Muscle layer of duodenum (tissue), 2 donors: Measurements from ENCODE around the gene HINT1.
"Not testable (repeated sequence)": the region's sequence is repeated elsewhere in the genome, so short reads cannot be mapped to it uniquely, and the experiment has no call there.

Experiments used
- H3K27ac ChIP-seq: one replicate; pipeline ENCODE4 v1.7.0; 2013; ENCODE audit warnings: mild to moderate bottlenecking, low read length
- H3K27me3 ChIP-seq: one replicate; pipeline ENCODE4 v1.7.0; 2013; ENCODE audit warnings: low read depth, mild to moderate bottlenecking, control low read depth, low read length
- H3K36me3 ChIP-seq, 2 donors: one replicate each; pipeline ENCODE4 v1.7.0; 2013; ENCODE audit warnings: low read length in 2 of 2, control low read depth in 1 of 2, mild to moderate bottlenecking in 1 of 2; ENCODE audit not compliant: insufficient read depth in 2 of 2, control insufficient read depth in 1 of 2
- H3K4me1 ChIP-seq, 2 donors: one replicate each; pipeline ENCODE4 v1.7.0; 2013; ENCODE audit warnings: low read length in 2 of 2, mild to moderate bottlenecking in 2 of 2, control low read depth in 1 of 2, moderate library complexity in 1 of 2; ENCODE audit not compliant: insufficient read depth in 2 of 2, control insufficient read depth in 1 of 2
- H3K4me3 ChIP-seq, 2 donors: one replicate each; pipeline ENCODE4 v1.7.0; 2013; ENCODE audit warnings: low read length in 2 of 2, low read depth in 1 of 2, mild to moderate bottlenecking in 1 of 2
- H3K9me3 ChIP-seq, 2 donors: one replicate each; pipeline ENCODE4 v1.7.0; 2013; ENCODE audit warnings: low read length in 2 of 2, control low read depth in 1 of 2, mild to moderate bottlenecking in 1 of 2; ENCODE audit not compliant: control insufficient read depth in 1 of 2
- donor health status: healthy.

Gene HINT1

DNA sequence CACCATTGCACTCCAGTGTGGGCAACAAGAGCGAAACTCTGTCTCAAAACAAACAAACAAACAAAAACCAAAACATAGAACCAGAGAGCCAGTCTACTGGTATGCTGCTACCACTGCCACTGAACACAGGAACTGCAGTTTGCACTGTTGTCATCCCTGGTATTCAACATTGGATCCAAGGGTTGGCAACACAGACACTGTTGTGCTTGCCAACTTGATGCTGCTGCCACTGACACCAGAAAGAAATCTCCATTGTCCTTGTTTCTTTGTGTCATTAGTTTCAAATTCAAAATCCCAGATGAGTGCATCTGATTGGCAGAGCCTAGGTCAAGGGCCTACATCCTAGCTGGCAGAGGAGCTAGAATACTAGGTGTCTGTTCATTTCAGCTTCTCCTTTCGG lies 16.2 kb downstream of the HINT1 start:
- H3K27me3 ChIP-seq = no peaks in the 10 kb centered on the region
- H3K4me1 ChIP-seq = no peaks in the 10 kb centered on the region
- no peak overlapping the region for H3K27ac ChIP-seq
- H3K4me3 ChIP-seq = no peak overlapping the region
- no peaks in the 10 kb centered on the region for H3K9me3 ChIP-seq
- no peaks in the 10 kb centered on the region for H3K36me3 ChIP-seq

DNA sequence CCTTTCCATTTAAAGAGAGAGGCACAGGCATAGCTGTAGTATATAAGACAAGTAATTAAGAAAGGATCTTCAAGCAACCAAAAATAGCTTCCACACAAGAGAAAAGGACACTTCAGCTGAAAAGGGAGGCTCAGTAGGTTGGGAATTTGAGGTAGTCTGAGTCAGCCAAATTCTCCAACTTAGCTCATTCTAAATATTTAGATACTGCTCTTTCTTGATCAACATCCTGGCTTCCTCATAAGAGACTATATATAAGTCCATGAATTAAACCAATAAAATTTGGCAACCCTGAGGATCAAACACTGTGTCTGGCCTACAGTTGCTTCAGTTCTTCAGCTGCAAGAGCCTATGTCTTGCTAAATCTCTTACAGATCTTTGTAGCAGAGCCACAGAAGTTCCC lies 17.8 kb downstream of the HINT1 start:
- H3K27me3 ChIP-seq = no peaks in the 10 kb centered on the region
- H3K27ac ChIP-seq = no peak overlapping the region
- no peak overlapping the region for H3K4me3 ChIP-seq
- H3K9me3 ChIP-seq = no peaks in the 10 kb centered on the region
- no peaks in the 10 kb centered on the region for H3K36me3 ChIP-seq
- H3K4me1 ChIP-seq = no peaks in the 10 kb centered on the region

DNA sequence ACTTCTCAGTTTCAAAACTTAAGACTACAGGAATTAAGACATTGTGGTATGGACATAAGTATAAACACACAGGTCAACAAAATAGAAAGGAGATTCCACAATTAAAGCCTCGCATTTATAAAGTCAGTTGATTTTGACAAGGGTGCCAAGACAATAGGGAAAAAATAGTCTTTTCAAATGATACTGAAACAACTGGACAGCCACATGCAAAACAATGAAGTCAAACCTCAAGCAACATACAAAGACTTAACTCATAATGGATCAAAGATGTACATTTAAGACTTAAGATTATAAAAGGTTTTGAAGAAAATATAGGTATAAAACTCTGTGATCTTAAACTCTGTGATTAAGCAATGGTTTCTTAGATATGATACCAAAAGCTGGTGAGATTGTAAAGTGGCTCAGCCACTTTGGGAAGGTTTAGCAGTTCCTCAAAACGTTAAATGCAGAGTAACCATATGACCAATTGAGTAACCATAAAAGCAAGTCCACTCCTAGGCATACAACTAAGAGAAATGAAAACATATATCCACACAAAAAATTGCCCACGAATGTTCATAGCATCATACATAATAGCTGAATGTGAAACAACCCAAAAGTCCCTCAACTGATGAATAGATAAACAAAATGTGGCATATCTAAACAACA lies 22.0 kb downstream of the HINT1 start:
- H3K36me3 ChIP-seq = no peaks in the 10 kb centered on the region
- H3K4me3 ChIP-seq = no peak overlapping the region
- no peaks in the 10 kb centered on the region for H3K27me3 ChIP-seq
- H3K9me3 ChIP-seq = no peaks in the 10 kb centered on the region
- no peak overlapping the region for H3K27ac ChIP-seq
- H3K4me1 ChIP-seq = no peaks in the 10 kb centered on the region

DNA sequence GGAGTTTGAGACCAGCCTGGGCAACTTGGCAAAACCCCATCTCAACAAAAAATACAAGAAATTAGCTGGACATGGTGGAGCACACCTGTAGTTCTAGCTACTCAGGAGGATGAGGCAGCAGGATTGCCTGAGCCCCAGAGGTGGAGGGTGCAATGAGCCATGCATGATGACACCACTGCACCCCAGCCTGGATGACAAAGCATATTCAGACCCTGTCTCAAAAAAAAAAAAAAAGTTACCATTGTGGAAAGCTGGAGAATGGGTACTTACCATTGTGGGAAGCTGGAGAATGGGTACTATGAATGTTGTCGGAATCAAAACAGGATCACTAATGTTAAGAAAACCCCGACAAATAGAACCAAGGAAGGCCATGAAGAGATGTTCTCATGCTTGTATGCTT lies 25.7 kb downstream of the HINT1 start:
- no peaks in the 10 kb centered on the region for H3K27me3 ChIP-seq
- no peaks in the 10 kb centered on the region for H3K36me3 ChIP-seq
- H3K9me3 ChIP-seq = no peaks in the 10 kb centered on the region
- no peak overlapping the region for H3K4me3 ChIP-seq
- no peak overlapping the region for H3K27ac ChIP-seq
- no peaks in the 10 kb centered on the region for H3K4me1 ChIP-seq

DNA sequence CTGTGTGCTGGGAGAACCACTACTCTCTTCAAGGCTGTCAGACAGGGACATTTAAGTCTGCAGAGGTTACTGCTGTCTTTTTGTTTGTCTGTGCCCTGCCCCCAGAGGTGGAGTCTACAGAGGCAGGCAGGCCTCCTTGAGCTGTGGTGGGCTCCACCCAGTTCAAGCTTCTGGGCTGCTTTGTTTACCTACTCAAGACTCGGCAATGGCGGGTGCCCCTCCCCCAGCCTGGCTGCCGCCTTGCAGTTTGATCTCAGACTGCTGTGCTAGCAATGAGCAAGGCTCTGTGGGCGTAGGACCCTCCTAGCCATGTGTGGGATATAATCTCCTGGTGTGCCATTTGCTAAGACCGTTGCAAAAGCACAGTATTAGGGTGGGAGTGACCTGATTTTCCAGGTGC lies 26.6 kb downstream of the HINT1 start:
- H3K4me3 ChIP-seq, H3K27me3 ChIP-seq, H3K4me1 ChIP-seq, H3K36me3 ChIP-seq, H3K9me3 ChIP-seq, H3K27ac ChIP-seq: not testable (repeated sequence)

DNA sequence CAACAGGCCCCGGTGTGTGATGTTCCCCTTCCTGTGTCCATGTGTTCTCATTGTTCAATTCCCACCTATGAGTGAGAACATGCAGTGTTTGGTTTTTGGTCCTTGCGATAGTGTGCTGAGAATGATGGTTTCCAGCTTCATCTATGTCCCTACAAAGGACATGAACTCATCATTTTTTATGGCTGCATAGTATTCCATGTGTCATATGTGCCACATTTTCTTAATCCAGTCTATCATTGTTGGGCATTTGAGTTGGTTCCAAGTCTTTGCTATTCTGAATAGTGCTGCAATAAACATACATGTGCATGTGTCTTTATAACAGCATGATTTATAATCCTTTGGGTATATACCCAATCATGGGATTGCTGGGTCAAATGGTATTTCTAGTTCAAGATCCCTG lies 32.0 kb downstream of the HINT1 start:
- H3K27ac ChIP-seq, H3K4me1 ChIP-seq, H3K4me3 ChIP-seq, H3K9me3 ChIP-seq, H3K27me3 ChIP-seq, H3K36me3 ChIP-seq: not testable (repeated sequence)

DNA sequence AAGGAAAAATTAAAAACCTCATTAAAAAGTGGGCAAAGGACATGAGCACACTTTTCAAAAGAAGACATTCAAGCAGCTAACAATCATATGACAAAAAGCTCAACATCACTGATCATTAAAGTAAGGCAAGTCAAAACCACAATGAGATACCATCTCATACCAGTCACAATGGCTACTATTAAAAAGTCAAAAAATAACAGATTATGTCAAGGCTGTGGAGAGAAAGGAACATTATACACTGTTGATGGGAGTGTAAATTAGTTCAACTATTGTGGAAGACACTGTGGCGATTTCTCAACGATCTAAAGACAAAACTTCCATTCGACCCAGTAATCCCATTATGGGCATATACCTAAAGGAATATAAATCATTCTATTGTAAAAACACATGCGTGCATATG lies 35.8 kb downstream of the HINT1 start:
- no peaks in the 10 kb centered on the region for H3K36me3 ChIP-seq
- H3K4me1 ChIP-seq = no peaks in the 10 kb centered on the region
- H3K27ac ChIP-seq = no peak overlapping the region
- peaks cover 0 to 3% of the 10 kb centered on the region in 2 donors for H3K9me3 ChIP-seq
- no peak overlapping the region for H3K4me3 ChIP-seq
- H3K27me3 ChIP-seq = no peaks in the 10 kb centered on the region

DNA sequence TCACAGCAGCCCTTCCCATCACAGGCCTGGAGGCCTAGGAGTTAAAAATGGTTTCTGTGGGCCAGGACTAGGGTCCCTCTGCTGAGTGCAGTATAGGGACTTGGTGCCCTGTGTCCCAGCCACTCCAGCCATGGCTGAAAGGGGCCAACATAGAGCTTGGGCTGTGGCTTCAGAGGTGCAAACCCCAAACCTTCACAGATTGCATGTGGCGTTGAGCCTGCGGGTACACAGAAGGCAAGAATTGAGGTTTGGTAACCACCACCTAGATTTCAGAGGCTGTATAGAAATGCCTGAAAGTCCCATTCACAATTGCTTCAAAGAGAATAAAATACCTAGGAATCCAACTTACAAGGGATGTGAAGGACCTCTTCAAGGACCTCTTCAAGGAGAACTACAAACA lies 37.8 kb downstream of the HINT1 start:
- not testable (repeated sequence) for H3K27ac ChIP-seq, H3K36me3 ChIP-seq, H3K4me3 ChIP-seq, H3K4me1 ChIP-seq, H3K27me3 ChIP-seq, H3K9me3 ChIP-seq

DNA sequence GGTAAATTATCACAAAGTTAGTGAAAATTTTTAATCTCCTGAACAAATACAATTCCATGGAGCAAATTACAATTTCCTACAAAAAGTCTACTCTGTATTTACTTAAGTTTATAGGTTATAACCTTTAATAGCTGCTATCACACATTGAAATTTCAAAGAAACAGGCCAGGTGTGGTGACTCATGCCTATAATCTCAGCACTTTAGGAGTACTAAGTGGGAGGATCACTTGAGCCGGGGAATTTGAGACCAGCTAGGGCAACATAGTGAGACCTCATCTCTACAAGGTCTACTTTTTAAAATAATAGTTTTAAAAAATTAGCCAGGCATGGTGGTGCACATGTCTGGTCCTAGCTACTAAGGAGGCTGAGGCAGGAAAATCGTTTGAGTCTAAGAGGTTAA lies 50.3 kb downstream of the HINT1 start:
- H3K4me1 ChIP-seq = no peaks in the 10 kb centered on the region
- no peak overlapping the region for H3K4me3 ChIP-seq
- no peaks in the 10 kb centered on the region for H3K27me3 ChIP-seq
- H3K27ac ChIP-seq = no peak overlapping the region
- no peaks in the 10 kb centered on the region for H3K9me3 ChIP-seq
- H3K36me3 ChIP-seq = no peaks in the 10 kb centered on the region

DNA sequence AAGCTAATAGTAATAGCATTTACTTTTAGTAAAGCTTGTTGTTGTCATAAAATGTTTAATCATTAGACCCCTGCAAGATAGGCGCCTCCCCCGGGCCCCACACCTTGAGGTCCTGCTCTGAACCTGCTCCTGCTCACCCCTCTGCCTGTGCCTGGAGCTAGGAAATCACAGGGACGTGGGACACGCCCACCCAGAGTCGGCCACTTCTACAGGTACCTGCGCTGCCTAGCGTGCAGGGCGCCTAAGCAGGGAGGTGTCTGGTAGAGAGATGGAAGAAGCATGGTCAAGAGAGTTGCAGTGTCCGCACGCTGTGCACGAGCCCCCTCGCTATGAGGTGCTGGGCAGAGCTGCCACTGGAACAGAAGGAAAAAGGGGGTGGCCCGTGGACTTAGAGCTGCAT lies 52.6 kb downstream of the HINT1 start:
- no peaks in the 10 kb centered on the region for H3K27me3 ChIP-seq
- no peak overlapping the region for H3K4me3 ChIP-seq
- no peak overlapping the region for H3K27ac ChIP-seq

DNA sequence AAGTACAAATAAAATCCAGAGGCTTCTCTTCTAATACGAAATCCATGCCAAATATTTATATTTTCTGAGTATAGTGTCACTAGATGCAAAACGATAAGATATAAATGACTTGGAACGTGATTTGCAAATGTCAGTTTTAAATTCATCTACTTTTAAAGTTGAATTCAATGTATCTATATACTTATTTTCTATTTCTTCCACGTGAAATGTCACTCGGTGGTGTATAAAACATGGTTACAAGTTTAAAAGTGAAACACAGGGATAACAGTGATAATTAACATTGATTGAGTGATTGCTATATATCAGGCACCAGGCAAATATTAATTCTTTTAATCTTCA lies 54.8 kb downstream of the HINT1 start:
- Histone ChIP-seq H3K9me3 (no peaks in the 10 kb centered on the region), H3K4me1 (no peaks in the 10 kb centered on the region), H3K27ac (no peak overlapping the region), H3K4me3 (no peak overlapping the region), H3K36me3 (no peaks in the 10 kb centered on the region), H3K27me3 (no peaks in the 10 kb centered on the region)

More for the DNA sequence above, 52.6 kb downstream of the HINT1 start:
- no peaks in the 10 kb centered on the region for H3K4me1 ChIP-seq
- H3K36me3 ChIP-seq = no peaks in the 10 kb centered on the region
- H3K9me3 ChIP-seq = no peaks in the 10 kb centered on the region

DNA sequence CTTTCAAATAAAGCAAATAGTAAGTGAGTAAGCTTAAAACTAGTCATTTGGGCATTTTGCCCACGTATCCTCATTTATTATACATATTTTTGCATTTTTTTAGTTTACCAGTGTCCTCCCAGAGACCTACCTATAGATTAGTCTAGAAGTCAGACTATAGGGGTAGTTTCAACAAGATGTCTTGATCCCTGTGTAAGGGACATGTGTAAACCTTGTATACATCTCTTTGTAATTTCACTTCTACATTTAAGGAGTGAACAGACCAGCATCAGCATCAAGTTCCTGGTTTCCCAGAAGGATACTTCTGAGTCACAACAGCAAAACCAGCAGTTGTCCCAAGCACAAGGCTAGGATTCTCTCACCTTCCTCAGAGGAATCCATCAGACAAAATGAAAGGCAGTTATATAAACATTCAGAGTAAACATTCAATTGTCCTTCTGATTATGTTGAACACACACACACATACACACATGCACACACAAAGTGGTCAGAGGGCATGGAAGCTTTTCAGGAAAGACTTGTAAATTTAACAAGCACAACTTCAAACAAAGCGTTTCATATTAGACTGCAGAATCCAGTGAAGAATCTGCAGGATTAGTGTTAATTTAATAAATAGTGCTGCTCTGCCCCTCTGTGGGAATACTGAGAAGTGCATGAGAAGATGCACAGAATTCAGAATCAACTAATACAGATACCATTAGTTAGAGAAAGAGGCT lies 55.4 kb downstream of the HINT1 start:
- no peaks in the 10 kb centered on the region for H3K36me3 ChIP-seq
- H3K9me3 ChIP-seq = no peaks in the 10 kb centered on the region
- no peaks in the 10 kb centered on the region for H3K4me1 ChIP-seq
- no peak overlapping the region for H3K27ac ChIP-seq
- no peaks in the 10 kb centered on the region for H3K27me3 ChIP-seq
- H3K4me3 ChIP-seq = no peak overlapping the region
